BLaER1 (cell line): Measurements from ENCODE around the gene USP17L5.
"Not testable (repeated sequence)": the region's sequence is repeated elsewhere in the genome, so short reads cannot be mapped to it uniquely, and the experiment has no call there.

ENCODE experiments used
- H3K27ac ChIP-seq: shearing (Covaris generic); formaldehyde crosslinking; 2 replicates; pipeline ENCODE4 v1.8.1; 2022
- H3K27me3 ChIP-seq: shearing (Covaris generic); formaldehyde crosslinking; 2 replicates; pipeline ENCODE4 v1.8.1; 2022
- H3K36me3 ChIP-seq: shearing (Covaris generic); formaldehyde crosslinking; 2 replicates; pipeline ENCODE4 v1.8.1; 2022
- H3K4me1 ChIP-seq: shearing (Covaris generic); formaldehyde crosslinking; 2 replicates; pipeline ENCODE4 v1.8.1; 2022
- H3K4me2 ChIP-seq: shearing (Covaris generic); formaldehyde crosslinking; 2 replicates; pipeline ENCODE4 v1.8.1; 2022
- H3K4me3 ChIP-seq: shearing (Covaris generic); formaldehyde crosslinking; 2 replicates; pipeline ENCODE4 v1.8.1; 2022
- H3K9ac ChIP-seq: shearing (Covaris generic); formaldehyde crosslinking; 2 replicates; pipeline ENCODE4 v1.8.1; 2022
- H3K9me3 ChIP-seq: shearing (Covaris generic); formaldehyde crosslinking; 2 replicates; pipeline ENCODE4 v1.8.1; 2022
- H4K20me1 ChIP-seq: shearing (Covaris generic); formaldehyde crosslinking; 2 replicates; pipeline ENCODE4 v1.8.1; 2022

The USP17L5 gene, protein sequence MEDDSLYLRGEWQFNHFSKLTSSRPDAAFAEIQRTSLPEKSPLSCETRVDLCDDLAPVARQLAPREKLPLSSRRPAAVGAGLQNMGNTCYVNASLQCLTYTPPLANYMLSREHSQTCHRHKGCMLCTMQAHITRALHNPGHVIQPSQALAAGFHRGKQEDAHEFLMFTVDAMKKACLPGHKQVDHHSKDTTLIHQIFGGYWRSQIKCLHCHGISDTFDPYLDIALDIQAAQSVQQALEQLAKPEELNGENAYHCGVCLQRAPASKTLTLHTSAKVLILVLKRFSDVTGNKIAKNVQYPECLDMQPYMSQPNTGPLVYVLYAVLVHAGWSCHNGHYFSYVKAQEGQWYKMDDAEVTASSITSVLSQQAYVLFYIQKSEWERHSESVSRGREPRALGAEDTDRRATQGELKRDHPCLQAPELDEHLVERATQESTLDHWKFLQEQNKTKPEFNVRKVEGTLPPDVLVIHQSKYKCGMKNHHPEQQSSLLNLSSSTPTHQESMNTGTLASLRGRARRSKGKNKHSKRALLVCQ

DNA sequence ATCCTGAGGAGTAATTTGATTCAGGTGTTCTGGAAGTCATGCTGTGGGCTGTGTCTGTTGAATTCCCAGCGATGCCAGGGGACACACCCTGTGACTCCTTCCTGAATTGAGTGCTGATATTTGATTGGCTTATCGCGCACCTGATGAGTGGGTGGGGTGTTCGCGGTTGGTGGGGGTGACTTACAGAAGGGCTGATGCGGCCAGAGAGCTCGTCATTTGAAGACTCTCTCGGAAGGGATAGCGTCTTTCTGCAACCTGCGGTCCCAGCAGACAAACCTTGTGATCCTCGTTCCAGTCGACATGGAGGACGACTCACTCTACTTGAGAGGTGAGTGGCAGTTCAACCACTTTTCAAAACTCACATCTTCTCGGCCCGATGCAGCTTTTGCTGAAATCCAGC, at the start of gene USP17L5:
USP17L5 (plus strand) TSS at position 301 of the 400 bp plus-strand sequence; CDS start at position 301, 0 bp downstream.
- not testable (repeated sequence) for H3K9me3 ChIP-seq, H4K20me1 ChIP-seq, H3K27ac ChIP-seq, H3K9ac ChIP-seq, H3K4me1 ChIP-seq, H3K4me2 ChIP-seq, H3K36me3 ChIP-seq, H3K4me3 ChIP-seq, H3K27me3 ChIP-seq

DNA sequence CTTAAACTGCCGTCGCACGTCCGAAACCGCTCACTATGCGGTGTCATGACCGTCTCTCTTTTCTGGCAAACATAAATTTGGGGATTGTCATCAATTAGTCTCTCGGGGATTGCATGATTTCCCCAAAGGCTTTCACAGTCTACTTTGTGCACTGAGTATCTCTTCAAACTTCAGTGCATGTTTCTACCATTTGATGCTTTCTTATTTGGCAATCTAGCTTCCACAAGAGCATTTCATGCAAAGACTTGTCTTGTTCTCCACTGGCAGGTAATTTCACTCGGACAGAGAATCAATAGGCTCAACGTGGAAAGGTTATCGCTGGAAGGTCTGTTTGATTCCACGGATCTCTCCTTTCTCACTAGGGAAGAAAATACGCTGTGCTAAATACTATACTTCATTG, 15.0 kb upstream of the USP17L5 start:
- H3K9ac ChIP-seq, H4K20me1 ChIP-seq, H3K4me2 ChIP-seq, H3K9me3 ChIP-seq, H3K27ac ChIP-seq, H3K27me3 ChIP-seq, H3K36me3 ChIP-seq, H3K4me3 ChIP-seq, H3K4me1 ChIP-seq: not testable (repeated sequence)

DNA sequence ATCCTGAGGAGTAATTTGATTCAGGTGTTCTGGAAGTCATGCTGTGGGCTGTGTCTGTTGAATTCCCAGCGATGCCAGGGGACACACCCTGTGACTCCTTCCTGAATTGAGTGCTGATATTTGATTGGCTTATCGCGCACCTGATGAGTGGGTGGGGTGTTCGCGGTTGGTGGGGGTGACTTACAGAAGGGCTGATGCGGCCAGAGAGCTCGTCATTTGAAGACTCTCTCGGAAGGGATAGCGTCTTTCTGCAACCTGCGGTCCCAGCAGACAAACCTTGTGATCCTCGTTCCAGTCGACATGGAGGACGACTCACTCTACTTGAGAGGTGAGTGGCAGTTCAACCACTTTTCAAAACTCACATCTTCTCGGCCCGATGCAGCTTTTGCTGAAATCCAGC, 14.3 kb upstream of the USP17L5 start, which contains the start of gene USP17L24:
USP17L24 (plus strand) TSS at position 301 of the 400 bp plus-strand sequence; CDS start at position 301, 0 bp downstream.
- not testable (repeated sequence) for H3K4me3 ChIP-seq, H3K27ac ChIP-seq, H3K4me2 ChIP-seq, H3K36me3 ChIP-seq, H3K4me1 ChIP-seq, H3K9ac ChIP-seq, H4K20me1 ChIP-seq, H3K27me3 ChIP-seq, H3K9me3 ChIP-seq

DNA sequence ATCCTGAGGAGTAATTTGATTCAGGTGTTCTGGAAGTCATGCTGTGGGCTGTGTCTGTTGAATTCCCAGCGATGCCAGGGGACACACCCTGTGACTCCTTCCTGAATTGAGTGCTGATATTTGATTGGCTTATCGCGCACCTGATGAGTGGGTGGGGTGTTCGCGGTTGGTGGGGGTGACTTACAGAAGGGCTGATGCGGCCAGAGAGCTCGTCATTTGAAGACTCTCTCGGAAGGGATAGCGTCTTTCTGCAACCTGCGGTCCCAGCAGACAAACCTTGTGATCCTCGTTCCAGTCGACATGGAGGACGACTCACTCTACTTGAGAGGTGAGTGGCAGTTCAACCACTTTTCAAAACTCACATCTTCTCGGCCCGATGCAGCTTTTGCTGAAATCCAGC, 9.6 kb upstream of the USP17L5 start, which contains the start of gene USP17L25:
USP17L25 (plus strand) TSS at position 301 of the 400 bp plus-strand sequence; CDS start at position 301, 0 bp downstream.
- not testable (repeated sequence) for H3K36me3 ChIP-seq, H3K4me2 ChIP-seq, H3K27me3 ChIP-seq, H4K20me1 ChIP-seq, H3K27ac ChIP-seq, H3K4me3 ChIP-seq, H3K9ac ChIP-seq, H3K9me3 ChIP-seq, H3K4me1 ChIP-seq

DNA sequence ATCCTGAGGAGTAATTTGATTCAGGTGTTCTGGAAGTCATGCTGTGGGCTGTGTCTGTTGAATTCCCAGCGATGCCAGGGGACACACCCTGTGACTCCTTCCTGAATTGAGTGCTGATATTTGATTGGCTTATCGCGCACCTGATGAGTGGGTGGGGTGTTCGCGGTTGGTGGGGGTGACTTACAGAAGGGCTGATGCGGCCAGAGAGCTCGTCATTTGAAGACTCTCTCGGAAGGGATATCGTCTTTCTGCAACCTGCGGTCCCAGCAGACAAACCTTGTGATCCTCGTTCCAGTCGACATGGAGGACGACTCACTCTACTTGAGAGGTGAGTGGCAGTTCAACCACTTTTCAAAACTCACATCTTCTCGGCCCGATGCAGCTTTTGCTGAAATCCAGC, 4.8 kb upstream of the USP17L5 start, which contains the start of gene USP17L26:
USP17L26 (plus strand) TSS at position 301 of the 400 bp plus-strand sequence; CDS start at position 301, 0 bp downstream.
- H3K36me3 ChIP-seq, H3K27ac ChIP-seq, H3K4me3 ChIP-seq, H3K27me3 ChIP-seq, H3K9me3 ChIP-seq, H4K20me1 ChIP-seq, H3K4me1 ChIP-seq, H3K4me2 ChIP-seq, H3K9ac ChIP-seq: not testable (repeated sequence)

DNA sequence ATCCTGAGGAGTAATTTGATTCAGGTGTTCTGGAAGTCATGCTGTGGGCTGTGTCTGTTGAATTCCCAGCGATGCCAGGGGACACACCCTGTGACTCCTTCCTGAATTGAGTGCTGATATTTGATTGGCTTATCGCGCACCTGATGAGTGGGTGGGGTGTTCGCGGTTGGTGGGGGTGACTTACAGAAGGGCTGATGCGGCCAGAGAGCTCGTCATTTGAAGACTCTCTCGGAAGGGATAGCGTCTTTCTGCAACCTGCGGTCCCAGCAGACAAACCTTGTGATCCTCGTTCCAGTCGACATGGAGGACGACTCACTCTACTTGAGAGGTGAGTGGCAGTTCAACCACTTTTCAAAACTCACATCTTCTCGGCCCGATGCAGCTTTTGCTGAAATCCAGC, 4.6 kb downstream of the USP17L5 start, which contains the start of gene USP17L27:
USP17L27 (plus strand) TSS at position 301 of the 400 bp plus-strand sequence; CDS start at position 301, 0 bp downstream.
- not testable (repeated sequence) for H3K27me3 ChIP-seq, H3K27ac ChIP-seq, H3K9ac ChIP-seq, H4K20me1 ChIP-seq, H3K36me3 ChIP-seq, H3K9me3 ChIP-seq, H3K4me1 ChIP-seq, H3K4me2 ChIP-seq, H3K4me3 ChIP-seq

DNA sequence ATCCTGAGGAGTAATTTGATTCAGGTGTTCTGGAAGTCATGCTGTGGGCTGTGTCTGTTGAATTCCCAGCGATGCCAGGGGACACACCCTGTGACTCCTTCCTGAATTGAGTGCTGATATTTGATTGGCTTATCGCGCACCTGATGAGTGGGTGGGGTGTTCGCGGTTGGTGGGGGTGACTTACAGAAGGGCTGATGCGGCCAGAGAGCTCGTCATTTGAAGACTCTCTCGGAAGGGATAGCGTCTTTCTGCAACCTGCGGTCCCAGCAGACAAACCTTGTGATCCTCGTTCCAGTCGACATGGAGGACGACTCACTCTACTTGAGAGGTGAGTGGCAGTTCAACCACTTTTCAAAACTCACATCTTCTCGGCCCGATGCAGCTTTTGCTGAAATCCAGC, 9.4 kb downstream of the USP17L5 start, which contains the start of gene USP17L28:
USP17L28 (plus strand) TSS at position 301 of the 400 bp plus-strand sequence; CDS start at position 301, 0 bp downstream.
- not testable (repeated sequence) for H3K4me1 ChIP-seq, H3K36me3 ChIP-seq

DNA sequence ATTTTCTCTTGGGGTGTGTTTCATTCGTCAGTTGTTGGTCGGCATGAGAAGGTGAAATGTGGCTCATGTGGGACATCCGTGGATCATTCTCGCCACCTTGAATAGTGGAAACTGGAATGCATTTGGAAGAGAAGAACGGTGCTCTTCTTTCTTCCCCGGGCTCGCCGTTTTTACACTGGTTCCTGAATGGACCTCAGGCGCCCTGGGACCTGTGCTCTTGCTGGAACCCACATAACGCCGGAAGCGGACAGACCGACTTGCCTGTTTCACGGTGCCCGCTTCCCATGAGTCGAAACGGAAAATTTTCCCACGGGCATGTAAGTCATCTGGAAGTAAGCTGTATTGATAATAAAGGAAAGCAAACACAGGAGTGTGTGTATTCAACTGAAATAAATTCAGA, 11.7 kb downstream of the USP17L5 start:
- not testable (repeated sequence) for H3K9me3 ChIP-seq

More for the DNA sequence above, 9.4 kb downstream of the USP17L5 start, which contains the start of gene USP17L28:
- H3K27me3 ChIP-seq, H3K9me3 ChIP-seq, H4K20me1 ChIP-seq, H3K27ac ChIP-seq, H3K9ac ChIP-seq, H3K4me2 ChIP-seq, H3K4me3 ChIP-seq: not testable (repeated sequence)

DNA sequence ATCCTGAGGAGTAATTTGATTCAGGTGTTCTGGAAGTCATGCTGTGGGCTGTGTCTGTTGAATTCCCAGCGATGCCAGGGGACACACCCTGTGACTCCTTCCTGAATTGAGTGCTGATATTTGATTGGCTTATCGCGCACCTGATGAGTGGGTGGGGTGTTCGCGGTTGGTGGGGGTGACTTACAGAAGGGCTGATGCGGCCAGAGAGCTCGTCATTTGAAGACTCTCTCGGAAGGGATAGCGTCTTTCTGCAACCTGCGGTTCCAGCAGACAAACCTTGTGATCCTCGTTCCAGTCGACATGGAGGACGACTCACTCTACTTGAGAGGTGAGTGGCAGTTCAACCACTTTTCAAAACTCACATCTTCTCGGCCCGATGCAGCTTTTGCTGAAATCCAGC, 14.1 kb downstream of the USP17L5 start, which contains the start of gene USP17L29:
USP17L29 (plus strand) TSS at position 301 of the 400 bp plus-strand sequence; CDS start at position 301, 0 bp downstream.
- not testable (repeated sequence) for H4K20me1 ChIP-seq, H3K9me3 ChIP-seq, H3K9ac ChIP-seq, H3K4me1 ChIP-seq, H3K36me3 ChIP-seq, H3K4me2 ChIP-seq, H3K4me3 ChIP-seq, H3K27me3 ChIP-seq, H3K27ac ChIP-seq

More for the DNA sequence above, 11.7 kb downstream of the USP17L5 start:
- H3K4me3 ChIP-seq, H3K36me3 ChIP-seq, H3K9ac ChIP-seq, H4K20me1 ChIP-seq, H3K27me3 ChIP-seq, H3K4me2 ChIP-seq, H3K4me1 ChIP-seq, H3K27ac ChIP-seq: not testable (repeated sequence)

DNA sequence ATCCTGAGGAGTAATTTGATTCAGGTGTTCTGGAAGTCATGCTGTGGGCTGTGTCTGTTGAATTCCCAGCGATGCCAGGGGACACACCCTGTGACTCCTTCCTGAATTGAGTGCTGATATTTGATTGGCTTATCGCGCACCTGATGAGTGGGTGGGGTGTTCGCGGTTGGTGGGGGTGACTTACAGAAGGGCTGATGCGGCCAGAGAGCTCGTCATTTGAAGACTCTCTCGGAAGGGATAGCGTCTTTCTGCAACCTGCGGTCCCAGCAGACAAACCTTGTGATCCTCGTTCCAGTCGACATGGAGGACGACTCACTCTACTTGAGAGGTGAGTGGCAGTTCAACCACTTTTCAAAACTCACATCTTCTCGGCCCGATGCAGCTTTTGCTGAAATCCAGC, 23.6 kb downstream of the USP17L5 start, which contains the start of gene USP17L30:
USP17L30 (plus strand) TSS at position 301 of the 400 bp plus-strand sequence; CDS start at position 301, 0 bp downstream.
- not testable (repeated sequence) for H3K36me3 ChIP-seq, H3K4me1 ChIP-seq, H3K4me2 ChIP-seq, H3K27me3 ChIP-seq, H3K9me3 ChIP-seq, H3K4me3 ChIP-seq, H3K9ac ChIP-seq, H4K20me1 ChIP-seq, H3K27ac ChIP-seq

DNA sequence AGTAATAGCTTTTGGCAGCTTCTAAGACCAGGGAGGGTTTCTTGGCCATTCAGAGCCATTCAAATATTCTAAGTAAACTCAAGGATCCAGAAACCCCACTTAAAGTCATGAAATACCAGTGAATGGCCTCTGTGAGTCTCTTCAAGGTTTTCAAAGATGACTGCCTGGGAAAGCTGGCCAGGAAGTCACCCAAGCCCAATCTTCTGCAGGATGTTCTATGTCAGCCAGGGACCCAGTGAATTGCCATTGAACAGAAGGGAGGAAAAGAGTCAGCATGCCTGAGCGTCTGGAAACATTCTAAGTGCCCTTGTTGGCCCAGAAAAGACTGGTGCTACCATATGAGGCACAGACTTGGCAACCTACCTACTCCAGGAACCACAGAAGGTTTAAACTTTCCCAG, 40.7 kb downstream of the USP17L5 start:
- H4K20me1 ChIP-seq, H3K4me1 ChIP-seq, H3K4me3 ChIP-seq, H3K9ac ChIP-seq, H3K27ac ChIP-seq, H3K36me3 ChIP-seq, H3K4me2 ChIP-seq, H3K9me3 ChIP-seq, H3K27me3 ChIP-seq: not testable (repeated sequence)

DNA sequence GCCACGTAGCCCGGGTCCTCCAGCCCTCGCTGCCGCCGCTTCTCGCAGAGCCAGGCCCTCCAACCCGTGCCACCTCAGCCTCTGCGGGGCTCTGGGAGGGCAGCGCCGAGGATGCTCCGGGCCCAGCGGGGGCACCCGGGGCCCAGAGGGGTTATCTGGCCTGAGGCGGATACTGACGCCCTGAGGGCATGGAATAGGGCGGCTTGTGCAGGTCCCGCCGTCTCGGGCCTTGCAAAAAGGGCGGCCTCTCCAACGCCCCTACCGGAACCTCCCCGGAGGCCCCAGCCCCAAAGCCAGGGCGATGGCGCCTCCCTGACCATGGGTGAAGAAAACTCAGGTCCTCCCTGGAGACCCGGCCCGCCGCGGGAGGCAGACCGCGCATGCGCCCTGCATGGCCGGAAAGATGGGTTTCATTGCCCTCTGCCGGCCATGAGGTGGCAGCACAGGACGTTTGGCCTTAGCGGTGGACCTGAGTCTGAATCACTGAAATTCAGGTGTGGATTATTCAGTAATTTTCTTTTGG, 41.9 kb downstream of the USP17L5 start:
- H3K4me3 ChIP-seq, H3K4me2 ChIP-seq, H3K27ac ChIP-seq: not testable (repeated sequence)

More for the DNA sequence above, 41.9 kb downstream of the USP17L5 start:
- H3K9ac ChIP-seq, H3K36me3 ChIP-seq, H3K4me1 ChIP-seq, H3K9me3 ChIP-seq, H4K20me1 ChIP-seq, H3K27me3 ChIP-seq: not testable (repeated sequence)
